HG03103 (cell line): ENCODE results near the gene MED15.
"Not testable (repeated sequence)": the region's sequence is repeated elsewhere in the genome, so short reads cannot be mapped to it uniquely, and the experiment has no call there.

ENCODE experiments used
- ATAC-seq: cut with Tn5 transposase; IDR thresholded peaks from one replicate; pipeline ENCODE4 v1.9.1; 2021; ENCODE audit warnings: low read depth; ENCODE audit not compliant: unreplicated experiment

MED15 gene

DNA sequence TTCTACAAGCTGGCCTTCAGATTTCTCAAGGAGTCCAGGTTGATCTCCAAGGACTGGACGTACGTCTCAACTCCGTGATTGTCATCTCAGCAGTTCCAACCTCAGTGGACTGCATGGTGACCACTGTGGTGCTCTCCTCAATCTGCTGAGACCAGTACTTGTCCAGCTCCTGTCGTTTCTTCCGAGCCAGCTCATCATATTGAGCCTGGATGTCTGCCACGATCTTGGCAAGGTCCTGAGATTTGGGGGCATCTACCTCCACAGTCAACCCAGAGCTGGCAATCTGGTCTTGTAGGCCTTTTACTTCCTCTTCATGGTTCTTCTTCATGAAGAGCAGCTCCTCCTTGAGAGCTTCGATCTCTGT, 24.3 kb upstream of the MED15 start:
- not testable (repeated sequence) for ATAC-seq

DNA sequence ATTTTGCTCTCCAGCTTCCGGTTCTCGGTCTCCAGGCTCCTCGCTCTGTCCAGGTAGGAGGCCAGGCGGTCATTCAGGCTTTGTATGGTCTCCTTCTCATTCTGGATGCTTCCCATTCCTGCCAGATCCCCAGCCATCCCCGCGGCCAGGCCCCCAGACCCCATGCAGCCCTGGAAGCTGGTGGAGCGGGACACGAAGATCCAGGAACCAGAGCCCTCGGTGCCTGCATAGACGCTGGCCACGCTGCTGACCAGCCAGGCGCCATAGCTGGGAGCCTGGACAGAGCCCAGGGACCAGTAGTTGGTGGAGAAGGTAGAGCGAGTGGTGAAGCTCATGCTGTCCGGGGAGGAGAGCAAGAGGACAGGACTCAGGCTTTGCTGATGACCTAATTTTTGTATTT, 23.6 kb upstream of the MED15 start:
- ATAC-seq = no peak

- ATAC-seq = no peak
Measured at GRCh38 chr22:20484948-20485683, 22.3 kb upstream of the MED15 start.

GRCh38 chr22:20486229-20486628, 21.2 kb upstream of the MED15 start:
- no peak for ATAC-seq

- no peak for ATAC-seq
Measured at GRCh38 chr22:20487715-20488114, 19.7 kb upstream of the MED15 start.

DNA sequence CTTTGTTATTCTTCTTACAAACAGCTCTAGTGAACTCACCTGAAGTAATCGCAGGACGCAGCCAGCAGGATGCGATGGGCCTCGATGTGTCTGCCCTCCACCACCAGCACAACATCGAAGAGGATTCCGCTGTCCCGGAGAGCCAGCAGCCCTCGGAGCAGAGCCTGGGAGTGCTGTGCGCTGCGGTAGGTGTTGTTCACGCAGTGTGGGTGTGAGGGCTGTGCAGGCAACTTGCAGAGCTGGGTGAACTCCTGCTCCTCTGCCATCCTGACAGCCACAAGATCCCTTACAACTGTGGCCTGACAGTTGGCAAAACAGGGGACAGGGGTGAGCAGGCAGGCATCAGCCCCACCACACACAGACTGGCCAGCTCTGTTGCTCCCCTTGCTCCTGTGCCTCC, 18.5 kb upstream of the MED15 start:
- no peak for ATAC-seq

GRCh38 chr22:20490183-20490940, 17.0 kb upstream of the MED15 start:
- ATAC-seq = no peak

DNA sequence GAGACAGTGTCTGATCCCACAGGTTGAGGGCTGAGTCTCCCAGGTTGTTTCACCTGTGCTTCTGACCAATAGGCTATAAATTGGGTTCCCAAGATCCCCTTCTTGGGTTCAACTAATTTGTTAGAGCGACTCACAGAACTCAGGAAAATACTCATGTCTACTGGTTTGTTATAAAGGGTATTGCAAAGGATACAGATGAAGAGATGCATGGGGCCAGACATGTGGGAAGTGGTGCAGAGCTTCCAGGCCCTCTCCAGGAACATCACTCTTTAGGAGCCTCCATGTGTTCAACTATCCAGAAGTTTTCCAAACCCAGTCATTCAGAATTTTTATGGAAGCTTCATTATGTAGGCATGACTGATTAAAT, 16.5 kb upstream of the MED15 start:
- no peak for ATAC-seq

GRCh38 chr22:20491346-20491745, 16.1 kb upstream of the MED15 start:
- ATAC-seq = no peak

DNA sequence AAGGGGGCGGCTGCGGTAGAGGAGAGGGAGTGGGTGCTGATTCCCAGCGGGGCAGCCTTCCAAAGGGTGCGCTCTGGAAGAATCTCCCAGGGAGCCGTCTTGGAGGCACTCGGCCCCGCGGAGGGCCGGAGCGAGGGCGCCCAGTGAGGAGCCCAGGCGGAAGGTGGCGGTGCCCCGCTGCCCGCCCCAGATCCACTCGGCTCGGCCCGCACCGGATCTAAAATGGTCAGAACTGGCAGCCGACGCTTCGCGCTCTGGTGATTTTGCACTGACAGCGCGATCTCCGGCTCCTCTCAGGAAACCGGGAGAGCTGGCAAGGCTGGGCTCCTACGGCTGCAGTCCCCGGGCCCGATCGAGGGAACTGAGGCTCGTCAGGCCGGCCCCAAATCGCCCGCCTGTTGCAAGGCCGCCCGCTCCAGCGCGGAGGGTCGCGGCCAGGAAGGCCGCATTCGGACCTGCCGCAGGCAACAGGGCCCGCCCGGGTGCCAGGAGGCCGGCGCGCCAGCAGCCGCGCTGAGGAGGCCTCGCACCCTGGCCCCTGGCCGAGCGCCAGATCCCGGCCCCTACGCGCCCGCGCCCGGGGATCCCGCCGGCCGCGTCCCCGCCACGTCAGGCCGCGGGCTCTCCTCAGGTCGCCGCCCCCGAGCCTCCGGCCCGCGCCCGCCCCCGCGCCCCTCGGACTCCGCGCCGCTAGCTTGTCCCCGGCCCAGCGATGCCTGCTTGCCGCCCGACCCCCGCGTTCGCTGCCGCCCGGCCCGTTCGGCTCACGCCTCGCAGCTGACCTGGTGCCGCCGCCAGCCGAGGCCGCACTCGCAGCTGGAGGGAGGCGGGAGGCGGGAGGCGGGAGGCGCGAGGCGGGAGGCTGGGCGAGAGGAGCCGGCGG, 12.2 kb upstream of the MED15 start, which contains the start of gene KLHL22:
Gene KLHL22, minus strand, starts transcription at position 818 of the 883 bp plus-strand sequence. CDS start 6,584 bp downstream, outside the sequence.
- ATAC-seq = peak; percentile 26

DNA sequence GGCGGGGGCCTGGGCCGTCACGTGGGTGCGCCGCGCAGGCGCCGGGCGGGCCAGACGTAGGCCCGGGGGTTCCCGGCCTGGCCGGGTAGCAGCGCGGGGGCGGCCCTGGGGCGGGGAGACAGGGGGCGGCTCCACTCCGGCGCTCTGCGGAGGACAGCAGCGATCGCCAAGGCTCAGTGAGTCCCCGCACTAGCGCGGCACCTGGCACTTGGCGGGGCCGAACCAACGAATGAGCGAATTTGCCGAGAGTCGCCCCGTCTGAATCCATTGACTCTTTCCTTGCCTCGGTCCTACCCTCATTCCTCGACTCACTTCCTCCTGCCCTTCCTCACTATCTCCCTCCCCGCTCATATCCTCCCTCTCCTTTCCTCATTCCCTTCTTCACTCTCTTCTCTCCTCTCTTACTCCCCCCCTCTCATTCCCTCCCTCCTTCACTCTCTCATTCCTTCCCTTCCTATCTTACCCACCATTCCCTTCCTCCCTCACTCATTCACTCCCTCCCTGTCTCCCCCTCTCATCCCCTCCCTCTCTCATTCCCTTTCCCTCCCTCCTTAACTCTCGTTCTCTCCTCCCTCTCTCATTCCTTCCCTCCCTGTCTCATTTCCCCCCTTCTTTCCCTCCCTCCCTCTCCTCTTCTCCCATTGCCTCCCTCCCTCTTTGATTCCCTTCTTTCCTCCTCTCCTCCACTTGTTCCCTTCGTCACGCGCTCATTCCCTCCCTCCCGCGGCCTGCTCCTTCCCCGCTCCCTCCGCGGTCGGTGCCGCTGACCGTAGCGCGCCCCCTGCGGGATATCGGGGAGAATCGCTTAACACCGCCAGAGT, 11.3 kb upstream of the MED15 start:
- peak; percentile 89 for ATAC-seq

GRCh38 chr22:20497426-20497825, 10.0 kb upstream of the MED15 start:
- ATAC-seq = no peak

DNA sequence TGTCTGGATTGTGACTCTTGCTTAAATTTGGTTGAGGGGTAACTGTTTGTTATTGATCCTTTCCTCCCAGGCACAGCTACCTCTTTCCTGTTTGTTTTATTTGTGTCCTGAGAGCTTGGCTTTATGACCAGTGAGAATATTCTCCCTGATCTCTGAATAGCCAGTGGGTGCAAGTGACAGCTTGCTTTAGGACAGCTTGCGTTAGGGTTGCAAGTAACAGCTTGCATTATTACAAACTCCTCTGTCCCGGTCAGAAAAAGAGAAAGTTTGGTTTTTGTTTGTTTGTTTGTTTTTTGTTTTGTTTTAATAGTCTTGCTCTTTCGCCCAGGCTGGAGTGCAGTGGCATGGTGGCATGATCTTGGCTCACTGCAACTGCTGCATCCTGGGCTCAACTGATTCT, 8.5 kb upstream of the MED15 start:
- ATAC-seq = no peak

GRCh38 chr22:20499769-20500168, 7.6 kb upstream of the MED15 start:
- no peak for ATAC-seq

DNA sequence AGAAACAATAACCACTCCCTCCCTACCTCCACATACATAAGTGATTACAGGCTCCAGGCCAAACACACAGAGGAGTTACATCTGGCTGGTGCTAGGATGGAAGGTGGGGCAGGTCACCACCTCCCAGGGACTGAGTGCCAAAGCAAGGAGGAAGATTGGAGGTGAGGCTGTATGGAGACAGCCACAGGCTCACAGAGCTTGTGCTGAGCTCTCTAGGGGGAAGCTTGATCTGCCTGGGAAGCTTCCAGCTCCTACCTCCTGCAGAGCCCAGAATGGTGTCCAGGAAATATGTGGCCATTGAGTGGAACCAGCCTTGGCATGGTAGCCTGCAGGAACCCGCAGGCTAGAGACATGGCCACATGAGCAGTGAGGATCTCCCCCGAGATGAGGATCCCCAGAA, 3.6 kb upstream of the MED15 start:
- ATAC-seq = no peak

- ATAC-seq = not testable (repeated sequence)
Measured at GRCh38 chr22:20504293-20504922, 3.0 kb upstream of the MED15 start.

DNA sequence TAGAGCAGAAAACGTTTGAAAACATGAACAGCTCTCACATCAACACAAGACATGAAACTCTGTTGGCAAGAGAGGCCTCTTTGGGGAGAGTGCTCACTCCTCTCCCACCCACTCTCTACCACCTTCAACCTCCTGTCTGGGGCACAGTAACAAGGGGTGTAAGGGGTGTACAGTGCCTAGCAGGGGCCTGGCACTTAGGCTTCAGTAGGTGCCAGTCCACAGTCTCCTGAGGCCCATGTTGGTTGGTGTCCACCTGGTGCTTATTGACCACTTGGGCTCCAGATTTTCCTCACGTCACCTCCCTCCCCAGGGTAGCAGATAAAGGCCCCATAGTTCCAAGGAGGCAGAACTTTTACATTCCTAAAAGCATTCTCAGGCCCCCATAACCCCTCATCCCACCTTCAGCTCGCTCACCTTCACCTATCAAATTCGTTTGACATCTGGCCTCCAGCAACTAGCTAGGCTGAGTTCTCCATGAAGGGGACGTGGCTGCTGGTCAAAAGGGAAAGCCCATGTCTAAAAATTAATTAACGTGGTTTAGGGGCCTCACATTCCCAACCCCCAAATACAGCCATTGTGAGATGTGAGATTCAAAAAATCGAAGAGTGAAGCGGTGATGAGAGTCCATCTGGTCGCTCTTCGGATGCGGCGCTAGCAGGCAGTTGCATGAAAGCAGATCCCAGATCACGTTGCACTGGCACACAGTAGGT, 712 bp upstream of the MED15 start:
- no peak for ATAC-seq

DNA sequence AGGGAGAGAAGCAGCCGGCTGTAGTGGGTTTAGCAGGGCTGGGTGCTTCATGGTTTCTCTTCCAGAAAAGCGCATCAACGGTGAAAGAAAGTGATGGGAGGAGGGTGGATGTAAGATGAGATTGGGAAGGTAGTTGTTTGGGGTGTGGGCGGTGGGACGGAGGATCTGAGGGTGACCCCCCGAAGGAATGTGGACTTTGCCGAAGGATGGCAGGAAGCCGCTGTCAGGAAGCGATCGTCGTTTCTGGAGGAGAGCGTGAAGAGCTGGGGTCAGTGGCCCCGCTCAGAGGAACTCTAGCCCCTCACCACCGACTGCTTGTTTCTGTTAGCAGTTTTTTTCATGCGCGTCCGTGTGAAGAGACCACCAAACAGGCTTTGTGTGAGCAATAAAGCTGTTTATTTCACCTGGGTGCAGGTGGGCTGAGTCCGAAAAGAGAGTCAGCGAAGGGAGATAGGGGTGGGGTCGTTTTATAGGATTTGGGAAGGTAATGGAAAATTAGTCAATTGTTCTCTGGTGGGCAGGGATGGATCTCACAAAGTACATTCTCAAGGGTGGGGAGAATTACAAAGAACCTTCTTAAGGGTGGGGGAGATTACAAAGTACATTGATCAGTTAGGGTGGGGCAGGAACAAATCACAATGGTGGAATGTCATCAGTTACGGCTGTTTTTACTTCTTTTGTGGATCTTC, 801 bp downstream of the MED15 start:
- not testable (repeated sequence) for ATAC-seq

DNA sequence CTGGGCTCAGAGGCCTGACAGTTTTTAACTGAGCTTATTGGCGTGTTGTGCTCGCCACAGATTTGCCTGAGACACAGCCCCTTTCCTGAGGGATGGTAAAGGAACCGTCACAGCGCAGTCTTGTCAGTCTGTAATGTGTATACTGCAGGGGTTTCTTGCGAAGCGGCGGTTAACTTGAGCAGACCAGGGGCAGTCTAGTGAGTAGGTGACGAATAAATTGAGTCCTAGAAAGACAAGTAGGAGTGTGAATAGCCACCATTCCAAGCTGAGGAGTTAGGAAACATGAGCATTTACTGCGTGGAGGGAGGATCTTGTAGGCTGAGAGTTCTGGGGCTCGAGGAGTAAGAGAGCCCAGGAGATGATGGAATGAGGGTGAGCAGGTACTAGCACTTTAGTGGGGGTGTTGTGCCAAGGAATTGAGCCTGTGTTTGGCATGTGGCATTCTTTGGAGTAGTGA, 1.4 kb downstream of the MED15 start:
- ATAC-seq = no peak
